T-cell (primary cell): ENCODE measurements around the gene MYZAP. TPM values are rescaled to one million over a fixed set of nuclear protein-coding genes. Genes with fewer than 3 reads are reported as not detected.

ENCODE experiments used
- ATAC-seq, 4 experiments: fragments of 200-7000 bp in 3 of 4; fragments of 150-1000 bp in 1 of 4; cut with Tn5 transposase; replicated peaks in 1 of 4; 1 replicate in 3 of 4; 2 replicates in 1 of 4; pipeline ENCODE4 v1.10.0; 2021; ENCODE audit warnings: moderate library complexity in 3 of 4, mild to moderate bottlenecking in 2 of 4, moderate number of reproducible peaks in 1 of 4
- CTCF ChIA-PET, 2 donors: fragments of 300-600 bp; sonication (Branson Sonifier 250); formaldehyde crosslinking; loops; one replicate each; lab custom pipeline; 2022; ENCODE audit warnings: antibody characterized with exemption in 2 of 2; lab: Charles Lee
- POLR2A ChIA-PET, 2 donors: fragments of 300-600 bp; sonication (Branson Sonifier 250); formaldehyde crosslinking; loops; one replicate each; lab custom pipeline; 2022; ENCODE audit warnings: antibody characterized with exemption in 2 of 2; lab: Charles Lee
- DNase-seq, 35 experiments: peaks; one replicate each; pipeline versions ENCODE4 v3.0.0 to v3.0.0-alpha.2; 2013 to 2023
- H3K27ac ChIP-seq: one replicate; pipeline ENCODE4 v1.5.1; 2013; ENCODE audit warnings: low read length
- H3K27me3 ChIP-seq, 2 experiments: replicated peaks in 1 of 2; 1 replicate in 1 of 2; 2 replicates in 1 of 2; pipeline versions ENCODE4 v1.6.1 to v1.7.0; 2013; ENCODE audit warnings: low read length in 1 of 2, mixed read lengths in 1 of 2; ENCODE audit not compliant: control insufficient read depth in 2 of 2, insufficient read depth in 2 of 2; ENCODE audit errors: extremely low read depth in 1 of 2
- H3K36me3 ChIP-seq, 2 donors: 1 replicate in 1 of 2; 2 replicates in 1 of 2; pipeline versions ENCODE4 v1.6.1 to v1.7.0; 2013; ENCODE audit warnings: low read length in 1 of 2; ENCODE audit not compliant: control insufficient read depth in 2 of 2, insufficient read depth in 1 of 2; ENCODE audit errors: extremely low read depth in 1 of 2
- H3K4me1 ChIP-seq, 2 experiments: 1 replicate in 1 of 2; 2 replicates in 1 of 2; pipeline versions ENCODE4 v1.6.1 to v1.7.0; 2013; ENCODE audit warnings: low read length in 2 of 2, mixed read lengths in 1 of 2; ENCODE audit not compliant: insufficient read depth in 2 of 2, control insufficient read depth in 1 of 2; ENCODE audit errors: extremely low read depth in 1 of 2
- H3K4me3 ChIP-seq, 2 donors: 1 replicate in 1 of 2; 2 replicates in 1 of 2; pipeline versions ENCODE4 v1.5.1 to v1.7.0; 2013; ENCODE audit warnings: mild to moderate bottlenecking in 2 of 2, low read length in 1 of 2, moderate library complexity in 1 of 2; ENCODE audit not compliant: control insufficient read depth in 1 of 2; ENCODE audit errors: extremely low read depth in 1 of 2
- H3K9me3 ChIP-seq: 2 replicates; pipeline ENCODE4 v1.7.0; 2013
- H3K27ac Mint-ChIP-seq, 2 donors: one replicate each; pipeline ENCODE4 v1.8.0; 2020 to 2021; ENCODE audit warnings: mild to moderate bottlenecking in 2 of 2, mixed read lengths in 2 of 2
- H3K27me3 Mint-ChIP-seq, 2 donors: one replicate each; pipeline ENCODE4 v1.8.0; 2021 to 2022; ENCODE audit warnings: mixed read lengths in 2 of 2
- H3K36me3 Mint-ChIP-seq: one replicate; pipeline ENCODE4 v1.8.0; 2021; ENCODE audit warnings: mixed read lengths
- H3K4me1 Mint-ChIP-seq, 3 donors: one replicate each; pipeline ENCODE4 v1.8.0; 2020 to 2022; ENCODE audit warnings: mixed read lengths in 3 of 3, mild to moderate bottlenecking in 1 of 3
- H3K4me3 Mint-ChIP-seq, 3 donors: one replicate each; pipeline ENCODE4 v1.8.0; 2020 to 2022; ENCODE audit warnings: mild to moderate bottlenecking in 3 of 3, mixed read lengths in 3 of 3, moderate library complexity in 3 of 3
- H3K9me3 Mint-ChIP-seq, 3 donors: one replicate each; pipeline ENCODE4 v1.8.0; 2020 to 2022; ENCODE audit warnings: mixed read lengths in 3 of 3
- WGBS: methylation state at CpG from one replicate; pipeline ENCODE4 v1.1.5; 2013; ENCODE audit warnings: missing lambda C conversion rate; ENCODE audit not compliant: insufficient coverage; 5-methylcytosine and 5-hydroxymethylcytosine counted together
- total RNA-seq, 35 experiments: library from RNA in 6 of 35; stranded (reverse) in 6 of 35; fragments of 120-200 nt in 1 of 35; gene quantifications; one replicate each; pipeline versions ENCODE4 v1.2.1 to v1.2.4 and lab custom pipeline; 2013 to 2026

The MYZAP gene
- total RNA-seq, 5 donors from 2014 or later (not counting 1 experiment from before 2014, with no cell fraction given), result 0.58 to 1.9 (median 0.82) TPM

GRCh38 chr15:57559875-57560274 is 31.8 kb upstream of the MYZAP start:
- Histone ChIP-seq H3K27me3 (peaks cover 0 to 4% of the 10 kb centered on the region in 2 experiments), H3K4me1 (peaks cover 5 to 9% of the 10 kb centered on the region in 2 experiments), H3K36me3 (no peaks in the 10 kb centered on the region), H3K4me3 (no peak overlapping the region), H3K27ac (no peak overlapping the region), H3K9me3 (no peaks in the 10 kb centered on the region)
- peak in 3 of 4 experiments; percentile 43 to 62 (median 45) for ATAC-seq
- Mint-ChIP-seq H3K27me3 (no peaks in the 10 kb centered on the region), H3K4me1 (peaks cover 23 to 36% (median 29%) of the 10 kb centered on the region in 3 donors), H3K9me3 (no peaks in the 10 kb centered on the region), H3K36me3 (no peaks in the 10 kb centered on the region), H3K4me3 (no peak overlapping the region), H3K27ac (no peak overlapping the region)
- CTCF ChIA-PET, result interaction anchor here (0.5 to 2.5 kb wide), 12 partner anchors 23 to 1969 kb away, joined by 3 to 16 read pairs (median 3); no protein-coding TSS in a partner anchor
- DNase-seq, result peak in 34 of 35 experiments; percentile 5 to 72 (median 48)
- WGBS, result 23% methylated on average over 5 of the region's 5 CpGs
- POLR2A ChIA-PET, result no interaction called here

DNA sequence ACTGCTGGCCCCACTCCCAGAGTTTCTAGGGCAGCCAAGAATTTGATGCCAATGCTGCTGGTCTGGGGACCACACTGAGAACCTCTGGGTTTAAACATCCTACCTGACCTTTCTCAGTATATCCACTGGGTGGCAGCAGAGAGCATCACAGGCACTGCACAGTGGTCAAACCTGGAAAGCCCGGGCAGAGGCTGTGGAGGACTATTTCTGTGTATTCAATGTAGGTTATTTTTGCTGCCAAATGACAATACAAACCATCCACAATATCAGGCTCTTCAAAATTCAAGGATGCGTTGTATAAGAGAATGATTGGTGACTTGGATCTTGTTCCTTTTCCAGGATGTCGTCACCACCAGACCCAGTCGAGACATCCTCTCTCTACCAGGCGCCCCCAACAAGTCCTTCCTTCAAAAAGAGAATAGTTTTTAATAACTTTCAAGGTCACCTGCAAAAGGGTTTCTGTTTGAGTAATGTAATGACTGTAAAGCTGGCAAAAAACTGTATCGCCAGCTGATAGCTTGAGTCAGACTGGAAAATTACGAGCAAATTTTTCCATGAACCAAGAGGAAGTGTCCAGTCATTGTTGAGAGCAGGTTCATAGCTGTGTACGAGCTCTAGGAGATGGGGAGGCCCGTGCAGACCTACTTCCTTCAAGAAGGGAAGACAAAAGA is 30.5 kb upstream of the MYZAP start:
- H3K9me3 ChIP-seq, result no peaks in the 10 kb centered on the region
- no peaks in the 10 kb centered on the region for H3K27me3 Mint-ChIP-seq
- peak overlapping the region in 1 of 3 donors; percentile 36 for H3K4me3 Mint-ChIP-seq
- H3K9me3 Mint-ChIP-seq, result no peaks in the 10 kb centered on the region
- H3K36me3 ChIP-seq, result no peaks in the 10 kb centered on the region
- DNase-seq, result peak in 34 of 35 experiments; percentile 5 to 79 (median 44)
- peaks cover 32 to 48% (median 39%) of the 10 kb centered on the region in 3 donors for H3K4me1 Mint-ChIP-seq
- no peak overlapping the region for H3K27ac Mint-ChIP-seq
- ATAC-seq, result peak; percentile 36 to 76 (median 70)
- H3K4me1 ChIP-seq, result peaks cover 9 to 18% of the 10 kb centered on the region in 2 experiments
- peaks cover 0 to 4% of the 10 kb centered on the region in 2 experiments for H3K27me3 ChIP-seq
- no peaks in the 10 kb centered on the region for H3K36me3 Mint-ChIP-seq
- ChIA-PET POLR2A (interaction anchor here in 1 of 2 donors (0.7 kb wide), 1 partner anchor 867 kb away, joined by 9 read pairs; no protein-coding TSS in a partner anchor), CTCF (interaction anchor here (0.6 to 2.5 kb wide), 12 partner anchors 29 to 301 kb away, joined by 3 to 16 read pairs (median 3); partner anchors contain the start of gene POLR2M (in 1 of the 2))
- no peak overlapping the region for H3K4me3 ChIP-seq
- 23% methylated on average over 4 of the region's 9 CpGs for WGBS
- no peak overlapping the region for H3K27ac ChIP-seq

DNA sequence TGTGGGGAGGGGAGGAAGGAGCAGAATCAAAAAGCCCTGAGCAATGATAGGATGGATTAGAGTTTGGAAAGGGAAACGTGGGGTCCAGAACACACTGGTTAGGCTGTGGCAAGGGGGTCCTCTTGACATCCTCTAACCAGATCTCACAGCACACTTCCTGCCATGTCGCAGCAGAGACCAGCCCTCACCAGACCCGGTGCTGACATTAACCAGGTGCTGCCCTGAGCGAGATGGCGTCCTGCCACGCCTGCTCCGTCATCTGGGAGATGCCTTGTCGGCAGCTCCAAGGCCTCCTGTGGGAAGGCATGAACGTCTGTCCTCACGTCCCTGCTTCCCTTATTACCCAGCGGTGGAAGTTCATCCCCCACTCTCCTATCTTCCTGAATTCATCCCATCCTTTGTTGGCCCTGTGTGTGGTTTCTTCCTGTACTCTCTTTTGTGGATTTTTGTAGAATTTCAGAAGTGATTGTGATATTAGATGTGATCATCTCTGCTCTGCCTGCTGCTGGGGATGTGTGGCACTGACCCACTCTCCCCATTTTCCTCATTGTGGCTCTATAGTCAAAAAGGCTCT is 29.4 kb upstream of the MYZAP start:
- peak in 1 of 4 experiments; percentile 36 for ATAC-seq
- Mint-ChIP-seq H3K27me3 (no peaks in the 10 kb centered on the region), H3K4me1 (peaks cover 34 to 52% (median 40%) of the 10 kb centered on the region in 3 donors), H3K27ac (peak overlapping the region in 1 of 2 donors; percentile 60), H3K36me3 (no peaks in the 10 kb centered on the region), H3K9me3 (no peaks in the 10 kb centered on the region), H3K4me3 (no peak overlapping the region)
- H3K27ac ChIP-seq, result no peak overlapping the region
- no peaks in the 10 kb centered on the region for H3K36me3 ChIP-seq
- peaks cover 0 to 6% of the 10 kb centered on the region in 2 experiments for H3K27me3 ChIP-seq
- H3K4me3 ChIP-seq, result no peak overlapping the region
- WGBS, result 37% methylated on average over 2 of the region's 11 CpGs
- H3K9me3 ChIP-seq, result no peaks in the 10 kb centered on the region
- POLR2A ChIA-PET, result no interaction called here
- CTCF ChIA-PET, result interaction anchor here in 1 of 2 donors (1.1 to 2.0 kb wide), 2 partner anchors 25 to 144 kb away, joined by 4 to 7 read pairs; partner anchors contain the start of gene POLR2M
- peaks cover 9 to 18% of the 10 kb centered on the region in 2 experiments for H3K4me1 ChIP-seq
- peak in 2 of 35 experiments; percentile 4 to 17 for DNase-seq

- Mint-ChIP-seq H3K27ac (peak overlapping the region in 1 of 2 donors; percentile 51), H3K36me3 (no peaks in the 10 kb centered on the region), H3K4me1 (peaks cover 34 to 56% (median 40%) of the 10 kb centered on the region in 3 donors), H3K4me3 (peak overlapping the region in 1 of 3 donors; percentile 8), H3K27me3 (no peaks in the 10 kb centered on the region), H3K9me3 (no peaks in the 10 kb centered on the region)
- peak in 3 of 35 experiments; percentile 14 to 20 (median 18) for DNase-seq
- Histone ChIP-seq H3K27ac (no peak overlapping the region), H3K4me3 (no peak overlapping the region), H3K9me3 (no peaks in the 10 kb centered on the region), H3K36me3 (no peaks in the 10 kb centered on the region), H3K27me3 (peaks cover 0 to 6% of the 10 kb centered on the region in 2 experiments), H3K4me1 (peaks cover 9 to 18% of the 10 kb centered on the region in 2 experiments)
- ATAC-seq, result no peak
- 67% methylated on average over 1 of the region's 6 CpGs for WGBS
- ChIA-PET CTCF (interaction anchor here in 1 of 2 donors (1.0 to 1.4 kb wide), 3 partner anchors 24 to 93 kb away, joined by 4 to 5 read pairs (median 4); no protein-coding TSS in a partner anchor), POLR2A (interaction anchor here in 1 of 2 donors (0.6 kb wide), 1 partner anchor 105 kb away, joined by 4 read pairs; no protein-coding TSS in a partner anchor)
Measured at GRCh38 chr15:57563416-57563815, 28.3 kb upstream of the MYZAP start.

GRCh38 chr15:57565311-57565710 is 26.4 kb upstream of the MYZAP start:
- H3K27ac Mint-ChIP-seq, result peak overlapping the region; percentile 65 to 66
- peaks cover 0 to 2% of the 10 kb centered on the region in 2 experiments for H3K27me3 ChIP-seq

GRCh38 chr15:57566834-57567233 is 24.9 kb upstream of the MYZAP start:
- H3K36me3 Mint-ChIP-seq, result no peaks in the 10 kb centered on the region
- H3K4me1 Mint-ChIP-seq, result peaks cover 28 to 55% (median 31%) of the 10 kb centered on the region in 3 donors
- Histone ChIP-seq H3K27me3 (peaks cover 0 to 4% of the 10 kb centered on the region in 2 experiments), H3K27ac (no peak overlapping the region), H3K9me3 (no peaks in the 10 kb centered on the region), H3K4me3 (no peak overlapping the region), H3K4me1 (peaks cover 9 to 13% of the 10 kb centered on the region in 2 experiments), H3K36me3 (no peaks in the 10 kb centered on the region)
- no peak overlapping the region for H3K27ac Mint-ChIP-seq
- H3K27me3 Mint-ChIP-seq, result peaks cover 10 to 11% of the 10 kb centered on the region in 2 donors
- ChIA-PET CTCF (no interaction called here), POLR2A (no interaction called here)
- WGBS, result 73% methylated on average over 3 of the region's 4 CpGs
- H3K9me3 Mint-ChIP-seq, result no peaks in the 10 kb centered on the region
- DNase-seq, result no peak
- no peak overlapping the region for H3K4me3 Mint-ChIP-seq
- no peak for ATAC-seq

More at GRCh38 chr15:57565311-57565710, 26.4 kb upstream of the MYZAP start:
- Mint-ChIP-seq H3K36me3 (no peaks in the 10 kb centered on the region), H3K9me3 (no peaks in the 10 kb centered on the region), H3K4me1 (peaks cover 34 to 64% (median 39%) of the 10 kb centered on the region in 3 donors), H3K4me3 (peak overlapping the region in 2 of 3 donors; percentile 34 to 62), H3K27me3 (peaks cover 4 to 11% of the 10 kb centered on the region in 2 donors)
- ChIA-PET CTCF (interaction anchor here (0.6 to 1.4 kb wide), 2 partner anchors 212 to 294 kb away, joined by 4 to 6 read pairs; no protein-coding TSS in a partner anchor), POLR2A (no interaction called here)
- WGBS, result no CpG with 5 or more reads among the region's 10 CpGs
- ATAC-seq (peak; percentile 40 to 97 (median 54)), DNase-seq (peak in 32 of 35 experiments; percentile 28 to 82 (median 58))
- Histone ChIP-seq H3K36me3 (no peaks in the 10 kb centered on the region), H3K27ac (no peak overlapping the region), H3K4me1 (peaks cover 9 to 18% of the 10 kb centered on the region in 2 experiments), H3K9me3 (no peaks in the 10 kb centered on the region), H3K4me3 (no peak overlapping the region)
